Subcutaneous adipose tissue (tissue), 4 donors: ENCODE results near the gene THEM4. TPM values are rescaled to one million over a fixed set of nuclear protein-coding genes. Genes with fewer than 3 reads are reported as not detected.

Experiments used
- CTCF ChIP-seq: fragments of 450-650 bp; IDR thresholded peaks from one replicate; pipeline ENCODE4 v1.5.1; 2016; ENCODE audit warnings: low read depth, mild to moderate bottlenecking, control low read depth, antibody characterized with exemption, moderate library complexity
- total RNA-seq, 4 donors: library from RNA; depleted of rRNA; stranded (reverse); fragments of >200 nt; gene quantifications; one replicate each; pipeline ENCODE4 v1.1.0, GENCODE V29; 2016

THEM4 gene
- total RNA-seq, 4 donors from 2014 or later, result 20.7 to 34.2 (median 26.5) TPM

GRCh38 chr1:151940541-151940940, 31.2 kb upstream of the THEM4 start:
- TF ChIP-seq CTCF, result no peak

- TF ChIP-seq CTCF, result no peak
These were observed 30.5 kb upstream of the THEM4 start for GRCh38 chr1:151939779-151940178.

- no peak for TF ChIP-seq CTCF
These were observed 29.8 kb upstream of the THEM4 start for GRCh38 chr1:151939141-151939540.

- TF ChIP-seq CTCF, result no peak
These were observed 27.3 kb upstream of the THEM4 start for GRCh38 chr1:151936653-151937052.

GRCh38 chr1:151935894-151936602, 26.7 kb upstream of the THEM4 start:
- TF ChIP-seq CTCF, result no peak

- no peak for TF ChIP-seq CTCF
These were observed 25.8 kb upstream of the THEM4 start for GRCh38 chr1:151935154-151935553.

GRCh38 chr1:151934048-151934493, 24.8 kb upstream of the THEM4 start:
- TF ChIP-seq CTCF, result no peak
